HG02970 (cell line): ENCODE measurements around the gene RFWD3.

ENCODE experiments used
- ATAC-seq: cut with Tn5 transposase; IDR thresholded peaks from one replicate; pipeline ENCODE4 v1.9.1; 2021; ENCODE audit warnings: mild to moderate bottlenecking, moderate library complexity, moderate number of reproducible peaks; ENCODE audit not compliant: unreplicated experiment, low FRiP score

RFWD3 gene, protein sequence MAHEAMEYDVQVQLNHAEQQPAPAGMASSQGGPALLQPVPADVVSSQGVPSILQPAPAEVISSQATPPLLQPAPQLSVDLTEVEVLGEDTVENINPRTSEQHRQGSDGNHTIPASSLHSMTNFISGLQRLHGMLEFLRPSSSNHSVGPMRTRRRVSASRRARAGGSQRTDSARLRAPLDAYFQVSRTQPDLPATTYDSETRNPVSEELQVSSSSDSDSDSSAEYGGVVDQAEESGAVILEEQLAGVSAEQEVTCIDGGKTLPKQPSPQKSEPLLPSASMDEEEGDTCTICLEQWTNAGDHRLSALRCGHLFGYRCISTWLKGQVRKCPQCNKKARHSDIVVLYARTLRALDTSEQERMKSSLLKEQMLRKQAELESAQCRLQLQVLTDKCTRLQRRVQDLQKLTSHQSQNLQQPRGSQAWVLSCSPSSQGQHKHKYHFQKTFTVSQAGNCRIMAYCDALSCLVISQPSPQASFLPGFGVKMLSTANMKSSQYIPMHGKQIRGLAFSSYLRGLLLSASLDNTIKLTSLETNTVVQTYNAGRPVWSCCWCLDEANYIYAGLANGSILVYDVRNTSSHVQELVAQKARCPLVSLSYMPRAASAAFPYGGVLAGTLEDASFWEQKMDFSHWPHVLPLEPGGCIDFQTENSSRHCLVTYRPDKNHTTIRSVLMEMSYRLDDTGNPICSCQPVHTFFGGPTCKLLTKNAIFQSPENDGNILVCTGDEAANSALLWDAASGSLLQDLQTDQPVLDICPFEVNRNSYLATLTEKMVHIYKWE

GRCh38 chr16:74666425-74667254, at the start of gene RFWD3:
TSS of gene RFWD3 (minus strand) at chr16:74666877. CDS start at chr16:74661449, 5,428 bp downstream.
- peak; percentile 99 for ATAC-seq

- no peak for ATAC-seq
Observed at GRCh38 chr16:74716355-74716754, 49.7 kb upstream of the RFWD3 start.

- no peak for ATAC-seq
Observed at GRCh38 chr16:74713876-74714275, 47.2 kb upstream of the RFWD3 start.

DNA sequence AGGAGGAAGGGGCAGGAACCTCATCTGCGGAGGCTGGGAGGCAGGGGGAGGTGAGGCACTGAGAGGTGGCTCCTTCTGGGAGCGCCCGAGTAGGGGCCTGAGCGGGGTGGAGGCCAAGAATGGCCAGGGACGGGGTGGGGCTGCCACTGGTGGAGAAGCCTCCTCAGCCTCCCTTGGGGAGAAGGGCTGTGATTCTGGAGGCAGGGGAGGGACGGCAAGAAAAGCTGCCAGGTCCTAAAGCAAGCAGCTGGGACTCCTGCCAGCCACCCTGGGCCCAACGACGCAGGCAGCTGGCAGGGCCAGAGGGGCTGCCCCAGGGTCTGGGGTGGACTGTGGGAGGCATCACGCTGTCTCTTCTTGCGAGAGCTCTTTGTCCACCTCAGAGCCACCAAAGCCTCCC, 46.6 kb upstream of the RFWD3 start:
- ATAC-seq: no peak

DNA sequence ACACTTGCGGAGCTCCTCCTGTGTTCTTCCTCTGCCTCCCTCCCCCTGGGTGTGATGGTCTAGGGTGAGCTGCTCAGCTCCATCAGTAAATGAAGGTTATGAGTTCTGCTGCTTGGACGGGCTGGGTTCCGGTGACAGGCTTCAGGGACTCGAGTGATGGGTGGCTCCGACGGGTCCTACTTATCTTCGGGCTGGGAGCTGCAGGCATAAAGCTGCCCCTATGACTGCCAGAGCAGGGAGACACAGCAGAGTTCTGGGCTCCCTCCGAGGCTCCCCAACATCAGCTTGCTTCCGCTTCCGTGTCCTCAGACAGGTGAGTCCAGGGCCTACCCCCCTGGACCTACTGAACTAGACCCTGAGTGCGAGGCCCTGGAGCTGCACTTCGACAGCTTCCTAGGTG, 45.3 kb upstream of the RFWD3 start:
- no peak for ATAC-seq

DNA sequence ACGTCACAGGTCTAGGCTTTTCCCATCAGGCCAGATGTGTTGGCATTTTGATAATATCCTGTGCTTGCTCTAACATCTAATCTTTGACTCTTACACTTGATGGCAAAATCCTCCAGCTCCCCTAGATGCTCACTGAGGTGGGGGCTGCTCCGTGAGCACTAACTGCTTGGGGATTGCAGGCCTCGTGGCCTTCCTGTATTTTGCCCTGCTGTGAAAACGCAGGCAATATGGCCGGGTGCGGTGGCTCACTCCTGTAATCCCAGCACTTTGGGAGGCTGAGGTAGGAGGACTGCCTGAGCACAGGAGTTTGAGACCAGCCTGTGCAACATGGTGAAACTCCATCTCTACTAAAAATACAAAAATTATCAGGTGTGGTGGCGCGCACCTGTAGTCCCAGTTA, 43.7 kb upstream of the RFWD3 start:
- no peak for ATAC-seq

- ATAC-seq: peak; percentile 57
Observed at GRCh38 chr16:74709441-74709877, 42.8 kb upstream of the RFWD3 start.

DNA sequence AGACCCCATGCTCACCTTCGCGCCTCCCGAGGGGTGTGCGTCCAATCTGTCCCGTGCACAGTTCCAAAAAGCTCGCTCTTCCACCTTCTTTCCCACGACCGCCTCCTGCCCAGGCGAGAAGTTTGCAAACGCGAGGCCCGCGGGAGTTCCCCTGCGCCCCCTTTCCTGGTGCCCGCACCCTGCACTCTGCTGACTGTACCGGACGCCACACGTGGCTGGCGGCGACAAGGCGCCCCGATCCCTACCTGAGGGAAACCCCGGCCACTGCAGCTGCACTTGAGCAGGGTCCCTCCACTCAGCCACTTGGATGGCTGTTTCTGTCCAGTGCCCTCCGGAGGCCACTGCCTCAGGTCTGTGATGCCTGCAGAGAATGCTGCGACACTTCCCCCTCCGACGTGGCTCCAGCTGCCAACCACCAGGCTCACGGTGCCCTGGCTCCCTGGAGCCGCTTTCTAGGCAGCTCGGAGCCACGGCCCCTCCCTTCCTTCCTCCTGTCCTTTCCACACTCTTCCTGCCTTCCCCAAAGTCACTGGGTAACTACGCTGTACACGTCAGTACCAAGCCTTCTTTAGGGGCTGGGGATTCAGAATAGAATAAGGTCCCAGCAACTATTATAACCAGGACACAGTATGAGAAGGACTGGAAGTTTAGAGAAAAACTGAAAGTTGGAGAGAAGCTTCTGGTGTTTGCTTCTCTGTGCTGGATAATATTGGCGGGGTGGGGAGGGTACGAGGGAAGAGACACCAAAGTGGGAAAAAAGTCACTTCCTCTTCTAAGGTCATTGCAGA, 34.0 kb upstream of the RFWD3 start, which contains the start of gene MLKL:
TSS of gene MLKL (minus strand) at position 425 of the 788 bp plus-strand sequence. CDS start 5,105 bp downstream, outside the sequence.
- no peak for ATAC-seq

- ATAC-seq: no peak
Observed at GRCh38 chr16:74700116-74700437, 33.4 kb upstream of the RFWD3 start.

DNA sequence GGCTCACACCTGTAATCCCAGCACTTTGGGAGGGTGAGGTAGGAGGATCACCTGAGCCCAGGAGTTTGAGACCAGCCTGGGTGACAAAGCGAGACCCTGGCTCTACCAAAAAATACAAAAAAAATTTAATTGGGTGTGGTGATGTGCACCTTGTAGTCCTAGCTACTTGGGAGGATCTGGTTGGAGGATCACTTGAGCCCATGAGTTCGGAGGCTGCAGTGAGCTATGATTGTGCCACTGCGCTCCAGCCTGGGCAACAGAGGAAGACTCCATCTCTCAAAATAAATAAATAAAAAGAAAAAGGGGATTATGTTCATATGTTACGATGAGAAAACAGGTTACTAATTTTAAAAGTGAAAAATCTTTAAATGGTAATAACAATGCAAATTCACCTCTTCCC, 33.0 kb upstream of the RFWD3 start:
- ATAC-seq: no peak

DNA sequence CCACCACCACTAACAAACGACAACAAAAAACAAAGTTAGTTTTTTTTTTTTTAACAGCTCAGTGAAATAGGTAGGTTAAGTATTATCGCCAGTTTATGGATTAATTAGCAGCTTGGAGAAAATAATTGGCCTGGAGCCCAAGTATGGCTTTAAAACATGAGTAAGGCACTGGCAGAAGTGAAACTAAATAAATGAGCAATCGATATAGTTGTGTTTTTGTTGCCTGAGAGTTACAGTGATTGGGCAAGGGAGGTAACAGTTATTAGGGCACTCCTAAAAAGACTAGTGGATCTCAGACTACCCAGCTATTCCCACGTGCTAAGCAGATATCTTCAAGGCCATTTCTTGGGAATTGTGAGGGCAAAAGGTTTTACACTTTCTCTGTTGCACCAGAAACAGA, 31.5 kb upstream of the RFWD3 start:
- no peak for ATAC-seq

GRCh38 chr16:74695450-74696422, 29.1 kb upstream of the RFWD3 start:
- peak; percentile 77 for ATAC-seq

DNA sequence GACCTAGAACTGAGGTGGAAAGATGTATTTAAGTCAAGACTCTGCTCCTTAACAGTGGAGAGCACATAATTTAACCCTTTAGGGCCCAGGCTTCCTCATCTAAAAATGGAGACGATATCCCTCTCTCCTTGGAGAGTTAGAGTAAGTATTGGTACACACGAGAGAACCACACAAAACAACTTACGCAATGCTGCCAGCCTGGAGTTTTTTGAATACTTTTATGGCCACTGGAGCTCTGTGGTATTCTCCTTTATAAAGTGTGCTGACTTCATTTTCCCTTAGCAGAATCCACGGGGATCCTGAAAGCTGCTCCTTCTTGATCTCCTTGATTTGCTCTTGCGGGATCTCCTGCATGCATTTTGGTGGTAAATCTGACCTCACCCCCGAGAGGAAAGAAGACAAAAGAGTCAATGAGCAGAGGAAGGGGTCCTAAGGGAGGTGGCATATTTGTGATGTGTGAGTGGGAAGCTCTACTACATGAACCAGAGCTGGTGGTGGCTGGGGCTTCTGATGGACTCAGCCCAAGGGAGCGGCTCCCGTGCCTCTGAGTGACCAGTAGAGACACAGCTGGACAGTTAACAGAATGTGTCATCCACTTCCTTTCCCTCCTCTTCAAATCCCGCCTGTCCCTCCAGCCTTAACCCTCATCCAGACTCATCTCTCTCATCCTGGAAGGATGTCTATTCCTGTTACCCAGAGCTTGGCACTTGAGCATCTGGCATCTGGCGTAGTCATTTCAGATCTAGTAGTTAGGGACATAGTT, 24.6 kb upstream of the RFWD3 start:
- ATAC-seq: no peak

DNA sequence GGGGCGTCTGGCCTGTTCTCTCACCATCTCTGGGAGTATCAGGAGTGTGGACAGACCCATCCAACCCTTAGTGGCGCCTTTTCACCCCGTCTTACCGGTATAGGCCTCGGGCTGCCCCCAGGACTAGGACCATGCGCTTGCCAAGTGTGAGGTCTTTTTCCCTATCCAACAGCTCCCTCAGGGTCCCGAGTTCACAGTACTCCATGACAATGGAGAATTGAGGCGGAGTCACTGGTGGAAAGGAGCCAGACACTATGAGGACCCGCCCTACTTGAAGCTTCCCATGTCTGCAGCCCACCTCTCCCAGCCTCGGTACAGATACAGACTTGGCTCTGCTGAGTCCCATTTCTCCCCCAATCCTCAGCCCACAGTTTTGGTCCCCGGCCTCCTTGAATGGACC, 15.9 kb upstream of the RFWD3 start:
- ATAC-seq: no peak

- ATAC-seq: no peak
Observed at GRCh38 chr16:74680681-74681080, 14.0 kb upstream of the RFWD3 start.

DNA sequence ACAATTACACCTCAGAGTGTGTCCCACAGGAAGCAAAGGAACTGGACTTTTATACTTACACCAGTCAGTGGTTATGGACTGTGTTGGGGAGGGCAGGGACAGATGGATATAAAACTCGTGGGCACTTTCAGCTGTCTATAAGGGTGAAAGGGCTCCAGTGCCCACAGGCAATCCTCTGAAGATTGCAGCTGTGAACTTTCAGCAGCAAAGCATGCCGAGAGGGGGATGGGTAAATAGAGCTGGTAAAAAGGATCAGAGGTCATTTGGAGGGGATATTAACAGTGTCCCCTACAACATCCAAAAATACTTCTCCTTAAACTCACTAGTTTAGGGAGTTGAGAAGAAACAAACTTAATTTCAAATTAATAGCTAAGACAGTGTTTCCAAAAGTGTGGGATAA, 13.3 kb upstream of the RFWD3 start:
- ATAC-seq: no peak

DNA sequence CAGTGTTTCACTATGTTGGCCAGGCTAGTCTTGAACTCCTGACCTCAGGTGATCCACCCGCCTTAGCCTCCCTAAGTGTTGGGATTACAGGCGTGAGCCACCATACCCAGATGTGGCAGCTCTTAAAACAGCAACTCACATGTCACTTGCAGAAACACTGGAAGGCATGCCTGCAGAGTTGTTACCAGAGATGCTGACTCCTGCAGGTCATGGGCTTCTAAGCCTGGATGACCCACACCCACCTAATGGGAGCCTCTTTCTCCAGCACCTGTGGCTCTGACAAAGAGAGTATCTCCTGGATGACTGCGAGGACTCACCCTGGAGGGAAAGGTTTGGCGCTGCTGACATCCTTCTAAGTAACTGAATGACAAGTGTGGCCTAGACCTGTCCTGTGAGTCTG, 11.2 kb upstream of the RFWD3 start:
- ATAC-seq: no peak

- ATAC-seq: no peak
Observed at GRCh38 chr16:74673876-74674275, 7.2 kb upstream of the RFWD3 start.
